ENCODE data around the gene ELAVL4. TPM values are rescaled to one million over a fixed set of nuclear protein-coding genes. Genes with fewer than 3 reads are reported as not detected.

Gene ELAVL4
- total RNA-seq, 1 experiment from 2014 or later: 0.50 TPM

DNA sequence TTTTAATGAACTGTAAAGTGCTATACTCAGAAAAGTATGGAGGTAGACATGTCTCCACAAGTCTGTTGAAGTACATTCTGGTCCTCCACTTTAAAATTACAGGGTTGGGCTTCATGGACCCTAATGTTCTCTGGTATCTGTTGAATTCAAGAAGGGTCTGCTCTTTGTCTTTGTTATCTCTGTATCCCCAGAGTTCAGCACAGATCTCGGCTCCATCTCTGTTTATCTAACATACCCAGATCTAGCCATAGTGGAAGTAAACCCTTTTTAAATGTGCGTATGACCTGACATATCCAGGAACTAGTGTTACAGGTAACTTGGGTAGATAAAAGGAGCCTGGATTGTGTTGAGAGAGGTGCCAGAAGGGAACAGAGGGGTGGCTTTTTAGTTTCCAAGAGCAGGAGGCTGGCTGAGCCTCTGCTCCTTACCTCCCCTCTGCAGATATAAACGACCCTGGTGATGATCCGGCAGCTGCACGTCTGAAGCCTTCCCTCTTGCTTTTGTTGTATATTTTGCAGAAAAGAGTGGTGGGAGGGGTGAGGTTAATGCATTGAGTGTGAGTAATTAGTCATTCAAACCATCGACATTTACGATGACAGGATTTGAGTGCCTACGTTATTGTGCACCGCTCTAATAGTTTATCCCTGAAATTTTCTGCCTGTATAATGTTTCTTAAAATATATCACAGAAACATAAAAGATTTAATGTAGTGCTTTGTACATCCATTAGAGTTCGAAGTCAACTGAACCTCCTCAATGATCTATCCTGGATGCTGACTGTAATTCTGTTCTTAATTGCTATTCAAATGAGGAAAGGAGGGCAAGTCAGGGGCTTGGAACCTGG, 30.8 kb downstream of the ELAVL4 start:
- Mint-ChIP-seq H3K36me3 (no peaks in the 10 kb centered on the region; the same call in 1 of the 2 replicates), H3K27me3 (ENCODE audit: low read depth) (no peaks in the 10 kb centered on the region), H3K9me3 (peaks cover 5% of the 10 kb centered on the region), H3K4me1 (peaks cover 23% of the 10 kb centered on the region), H3K4me3 (no peak overlapping the region), H3K27ac (no peak overlapping the region)
- ChIA-PET POLR2A (no interaction called here), CTCF (no interaction called here)
- DNase-seq (ENCODE audit: low spot score) (no peak), ATAC-seq (no peak)
- TF ChIP-seq, protein P1, sequence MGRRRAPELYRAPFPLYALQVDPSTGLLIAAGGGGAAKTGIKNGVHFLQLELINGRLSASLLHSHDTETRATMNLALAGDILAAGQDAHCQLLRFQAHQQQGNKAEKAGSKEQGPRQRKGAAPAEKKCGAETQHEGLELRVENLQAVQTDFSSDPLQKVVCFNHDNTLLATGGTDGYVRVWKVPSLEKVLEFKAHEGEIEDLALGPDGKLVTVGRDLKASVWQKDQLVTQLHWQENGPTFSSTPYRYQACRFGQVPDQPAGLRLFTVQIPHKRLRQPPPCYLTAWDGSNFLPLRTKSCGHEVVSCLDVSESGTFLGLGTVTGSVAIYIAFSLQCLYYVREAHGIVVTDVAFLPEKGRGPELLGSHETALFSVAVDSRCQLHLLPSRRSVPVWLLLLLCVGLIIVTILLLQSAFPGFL (CRISPR knock-in tag; IDR thresholded peaks at IDR 0.05; ENCODE audit: borderline replicate concordance): no peak
- TF ChIP-seq, protein P2, sequence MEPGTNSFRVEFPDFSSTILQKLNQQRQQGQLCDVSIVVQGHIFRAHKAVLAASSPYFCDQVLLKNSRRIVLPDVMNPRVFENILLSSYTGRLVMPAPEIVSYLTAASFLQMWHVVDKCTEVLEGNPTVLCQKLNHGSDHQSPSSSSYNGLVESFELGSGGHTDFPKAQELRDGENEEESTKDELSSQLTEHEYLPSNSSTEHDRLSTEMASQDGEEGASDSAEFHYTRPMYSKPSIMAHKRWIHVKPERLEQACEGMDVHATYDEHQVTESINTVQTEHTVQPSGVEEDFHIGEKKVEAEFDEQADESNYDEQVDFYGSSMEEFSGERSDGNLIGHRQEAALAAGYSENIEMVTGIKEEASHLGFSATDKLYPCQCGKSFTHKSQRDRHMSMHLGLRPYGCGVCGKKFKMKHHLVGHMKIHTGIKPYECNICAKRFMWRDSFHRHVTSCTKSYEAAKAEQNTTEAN (CRISPR knock-in tag; IDR thresholded peaks at IDR 0.05): no peak
- TF ChIP-seq KAT7 (CRISPR knock-in tag; IDR thresholded peaks at IDR 0.05; ENCODE audit: borderline replicate concordance) (no peak), RORB (CRISPR knock-in tag; IDR thresholded peaks at IDR 0.05) (no peak), NR1H2 (CRISPR knock-in tag; IDR thresholded peaks at IDR 0.05) (no peak)
- TF ChIP-seq, protein P3, sequence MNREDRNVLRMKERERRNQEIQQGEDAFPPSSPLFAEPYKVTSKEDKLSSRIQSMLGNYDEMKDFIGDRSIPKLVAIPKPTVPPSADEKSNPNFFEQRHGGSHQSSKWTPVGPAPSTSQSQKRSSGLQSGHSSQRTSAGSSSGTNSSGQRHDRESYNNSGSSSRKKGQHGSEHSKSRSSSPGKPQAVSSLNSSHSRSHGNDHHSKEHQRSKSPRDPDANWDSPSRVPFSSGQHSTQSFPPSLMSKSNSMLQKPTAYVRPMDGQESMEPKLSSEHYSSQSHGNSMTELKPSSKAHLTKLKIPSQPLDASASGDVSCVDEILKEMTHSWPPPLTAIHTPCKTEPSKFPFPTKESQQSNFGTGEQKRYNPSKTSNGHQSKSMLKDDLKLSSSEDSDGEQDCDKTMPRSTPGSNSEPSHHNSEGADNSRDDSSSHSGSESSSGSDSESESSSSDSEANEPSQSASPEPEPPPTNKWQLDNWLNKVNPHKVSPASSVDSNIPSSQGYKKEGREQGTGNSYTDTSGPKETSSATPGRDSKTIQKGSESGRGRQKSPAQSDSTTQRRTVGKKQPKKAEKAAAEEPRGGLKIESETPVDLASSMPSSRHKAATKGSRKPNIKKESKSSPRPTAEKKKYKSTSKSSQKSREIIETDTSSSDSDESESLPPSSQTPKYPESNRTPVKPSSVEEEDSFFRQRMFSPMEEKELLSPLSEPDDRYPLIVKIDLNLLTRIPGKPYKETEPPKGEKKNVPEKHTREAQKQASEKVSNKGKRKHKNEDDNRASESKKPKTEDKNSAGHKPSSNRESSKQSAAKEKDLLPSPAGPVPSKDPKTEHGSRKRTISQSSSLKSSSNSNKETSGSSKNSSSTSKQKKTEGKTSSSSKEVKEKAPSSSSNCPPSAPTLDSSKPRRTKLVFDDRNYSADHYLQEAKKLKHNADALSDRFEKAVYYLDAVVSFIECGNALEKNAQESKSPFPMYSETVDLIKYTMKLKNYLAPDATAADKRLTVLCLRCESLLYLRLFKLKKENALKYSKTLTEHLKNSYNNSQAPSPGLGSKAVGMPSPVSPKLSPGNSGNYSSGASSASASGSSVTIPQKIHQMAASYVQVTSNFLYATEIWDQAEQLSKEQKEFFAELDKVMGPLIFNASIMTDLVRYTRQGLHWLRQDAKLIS (CRISPR knock-in tag; IDR thresholded peaks at IDR 0.05; ENCODE audit: borderline replicate concordance): no peak
- TF ChIP-seq, protein P4, sequence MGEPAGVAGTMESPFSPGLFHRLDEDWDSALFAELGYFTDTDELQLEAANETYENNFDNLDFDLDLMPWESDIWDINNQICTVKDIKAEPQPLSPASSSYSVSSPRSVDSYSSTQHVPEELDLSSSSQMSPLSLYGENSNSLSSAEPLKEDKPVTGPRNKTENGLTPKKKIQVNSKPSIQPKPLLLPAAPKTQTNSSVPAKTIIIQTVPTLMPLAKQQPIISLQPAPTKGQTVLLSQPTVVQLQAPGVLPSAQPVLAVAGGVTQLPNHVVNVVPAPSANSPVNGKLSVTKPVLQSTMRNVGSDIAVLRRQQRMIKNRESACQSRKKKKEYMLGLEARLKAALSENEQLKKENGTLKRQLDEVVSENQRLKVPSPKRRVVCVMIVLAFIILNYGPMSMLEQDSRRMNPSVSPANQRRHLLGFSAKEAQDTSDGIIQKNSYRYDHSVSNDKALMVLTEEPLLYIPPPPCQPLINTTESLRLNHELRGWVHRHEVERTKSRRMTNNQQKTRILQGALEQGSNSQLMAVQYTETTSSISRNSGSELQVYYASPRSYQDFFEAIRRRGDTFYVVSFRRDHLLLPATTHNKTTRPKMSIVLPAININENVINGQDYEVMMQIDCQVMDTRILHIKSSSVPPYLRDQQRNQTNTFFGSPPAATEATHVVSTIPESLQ (CRISPR knock-in tag; IDR thresholded peaks at IDR 0.05): no peak

DNA sequence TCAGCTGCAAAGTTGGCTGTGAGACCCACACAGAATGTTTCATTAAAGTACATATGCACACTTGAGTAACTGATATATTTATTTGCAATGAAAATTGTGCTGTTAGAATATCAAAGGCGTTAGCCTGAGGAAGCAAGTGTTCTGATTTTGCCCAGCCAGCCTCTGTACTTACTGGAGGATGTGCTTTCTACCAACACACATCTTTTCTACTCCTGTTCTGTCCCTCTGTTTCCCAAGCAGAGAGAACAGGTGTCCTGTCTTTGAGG, 31.4 kb downstream of the ELAVL4 start:
- peaks cover 5% of the 10 kb centered on the region for H3K9me3 Mint-ChIP-seq
- CTCF ChIA-PET: no interaction called here
- ATAC-seq: no peak
- H3K27me3 Mint-ChIP-seq (ENCODE audit: low read depth): no peaks in the 10 kb centered on the region
- H3K27ac Mint-ChIP-seq: no peak overlapping the region
- H3K36me3 Mint-ChIP-seq: no peaks in the 10 kb centered on the region; the same call in 1 of the 2 replicates
- TF ChIP-seq, protein P5, sequence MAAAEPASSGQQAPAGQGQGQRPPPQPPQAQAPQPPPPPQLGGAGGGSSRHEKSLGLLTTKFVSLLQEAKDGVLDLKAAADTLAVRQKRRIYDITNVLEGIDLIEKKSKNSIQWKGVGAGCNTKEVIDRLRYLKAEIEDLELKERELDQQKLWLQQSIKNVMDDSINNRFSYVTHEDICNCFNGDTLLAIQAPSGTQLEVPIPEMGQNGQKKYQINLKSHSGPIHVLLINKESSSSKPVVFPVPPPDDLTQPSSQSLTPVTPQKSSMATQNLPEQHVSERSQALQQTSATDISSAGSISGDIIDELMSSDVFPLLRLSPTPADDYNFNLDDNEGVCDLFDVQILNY (CRISPR knock-in tag; IDR thresholded peaks at IDR 0.05): no peak
- TF ChIP-seq NR1H2 (CRISPR knock-in tag; IDR thresholded peaks at IDR 0.05): no peak
- no peak for TF ChIP-seq TCF7 (CRISPR knock-in tag; IDR thresholded peaks at IDR 0.05; ENCODE audit: low read depth)
- TF ChIP-seq, protein P6, sequence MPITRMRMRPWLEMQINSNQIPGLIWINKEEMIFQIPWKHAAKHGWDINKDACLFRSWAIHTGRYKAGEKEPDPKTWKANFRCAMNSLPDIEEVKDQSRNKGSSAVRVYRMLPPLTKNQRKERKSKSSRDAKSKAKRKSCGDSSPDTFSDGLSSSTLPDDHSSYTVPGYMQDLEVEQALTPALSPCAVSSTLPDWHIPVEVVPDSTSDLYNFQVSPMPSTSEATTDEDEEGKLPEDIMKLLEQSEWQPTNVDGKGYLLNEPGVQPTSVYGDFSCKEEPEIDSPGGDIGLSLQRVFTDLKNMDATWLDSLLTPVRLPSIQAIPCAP (CRISPR knock-in tag; IDR thresholded peaks at IDR 0.05): no peak
- no peak for TF ChIP-seq ZNF423 (CRISPR knock-in tag; IDR thresholded peaks at IDR 0.05)
- no peak overlapping the region for H3K4me3 Mint-ChIP-seq
- POLR2A ChIA-PET: no interaction called here
- peaks cover 28% of the 10 kb centered on the region for H3K4me1 Mint-ChIP-seq
- DNase-seq (ENCODE audit: low spot score): no peak
